Thoracic aorta (tissue), 2 donors: ENCODE results near the gene UMODL1. TPM values are rescaled to one million over a fixed set of nuclear protein-coding genes. Genes with fewer than 3 reads are reported as not detected.

ENCODE experiments used
- ATAC-seq: fragments of 150-250 bp; one replicate; pipeline ENCODE4 v1.8.0; 2017; ENCODE audit warnings: low read depth; ENCODE audit not compliant: insufficient number of reproducible peaks, low FRiP score
- DNase-seq: peaks from one replicate; pipeline ENCODE4 v3.0.0-alpha.2; 2020; ENCODE audit warnings: low spot score
- H3K27ac ChIP-seq, 2 donors: fragments of 200-600 bp; sonication (generic); 1 replicate in 1 of 2; 2 replicates in 1 of 2; pipeline ENCODE4 v1.5.1; 2016; ENCODE audit warnings: mild to moderate bottlenecking in 2 of 2, moderate library complexity in 2 of 2
- H3K27me3 ChIP-seq: fragments of 200-600 bp; sonication (generic); replicated peaks from 2 replicates; pipeline ENCODE4 v1.6.0; 2016; ENCODE audit warnings: mild to moderate bottlenecking; ENCODE audit not compliant: insufficient read depth
- H3K36me3 ChIP-seq: fragments of 200-600 bp; sonication (generic); one replicate; pipeline ENCODE4 v1.5.1; 2016
- H3K4me1 ChIP-seq, 2 donors: fragments of 200-600 bp; sonication (generic); 1 replicate in 1 of 2; 2 replicates in 1 of 2; pipeline versions ENCODE4 v1.5.1 to v1.6.0; 2016; ENCODE audit warnings: low read depth in 2 of 2, mild to moderate bottlenecking in 1 of 2; ENCODE audit not compliant: control insufficient read depth in 1 of 2
- H3K4me3 ChIP-seq: fragments of 200-600 bp; sonication (generic); 2 replicates; pipeline ENCODE4 v1.5.1; 2016; ENCODE audit warnings: mild to moderate bottlenecking
- H3K9me3 ChIP-seq: fragments of 200-600 bp; sonication (generic); 2 replicates; pipeline ENCODE4 v1.5.1; 2016
- total RNA-seq, 2 donors: library from RNA; depleted of rRNA; stranded (reverse); fragments of >200 nt; gene quantifications; one replicate each; pipeline versions ENCODE4 v1.1.0 to v1.2.3, GENCODE V29; 2016
- TF ChIP-seq, protein P1 (sequence below): fragments of 200-600 bp; sonication (generic); IDR thresholded peaks from one replicate; pipeline ENCODE4 v1.5.1; 2019; ENCODE audit warnings: antibody characterized with exemption

The UMODL1 gene
- total RNA-seq, 2 donors from 2014 or later, result 0.14 TPM; not detected in 1

DNA sequence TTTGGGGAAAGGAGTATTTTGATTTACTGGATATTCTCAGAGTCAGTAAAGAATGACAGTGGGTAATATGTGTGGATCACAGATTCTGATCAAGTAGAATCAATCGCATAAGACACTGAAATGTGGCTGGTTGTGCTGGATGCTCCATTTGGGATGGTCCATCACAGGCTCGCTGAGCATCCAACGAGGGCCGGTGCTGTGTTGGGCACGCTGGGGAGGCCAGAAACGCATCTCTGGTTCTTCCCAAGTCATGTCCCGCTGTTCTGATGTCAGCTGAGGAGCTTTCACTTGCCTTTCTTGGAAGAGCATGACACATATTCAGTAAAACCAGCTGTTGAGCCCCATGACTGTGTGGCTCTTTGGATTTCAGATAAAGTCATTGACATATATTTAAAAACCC, 72.0 kb downstream of the UMODL1 start:
- Histone ChIP-seq H3K9me3 (no peaks in the 10 kb centered on the region), H3K36me3 (no peaks in the 10 kb centered on the region), H3K4me3 (no peak overlapping the region), H3K27me3 (no peaks in the 10 kb centered on the region), H3K27ac (no peak overlapping the region), H3K4me1 (no peaks in the 10 kb centered on the region)
- TF ChIP-seq, protein P1, sequence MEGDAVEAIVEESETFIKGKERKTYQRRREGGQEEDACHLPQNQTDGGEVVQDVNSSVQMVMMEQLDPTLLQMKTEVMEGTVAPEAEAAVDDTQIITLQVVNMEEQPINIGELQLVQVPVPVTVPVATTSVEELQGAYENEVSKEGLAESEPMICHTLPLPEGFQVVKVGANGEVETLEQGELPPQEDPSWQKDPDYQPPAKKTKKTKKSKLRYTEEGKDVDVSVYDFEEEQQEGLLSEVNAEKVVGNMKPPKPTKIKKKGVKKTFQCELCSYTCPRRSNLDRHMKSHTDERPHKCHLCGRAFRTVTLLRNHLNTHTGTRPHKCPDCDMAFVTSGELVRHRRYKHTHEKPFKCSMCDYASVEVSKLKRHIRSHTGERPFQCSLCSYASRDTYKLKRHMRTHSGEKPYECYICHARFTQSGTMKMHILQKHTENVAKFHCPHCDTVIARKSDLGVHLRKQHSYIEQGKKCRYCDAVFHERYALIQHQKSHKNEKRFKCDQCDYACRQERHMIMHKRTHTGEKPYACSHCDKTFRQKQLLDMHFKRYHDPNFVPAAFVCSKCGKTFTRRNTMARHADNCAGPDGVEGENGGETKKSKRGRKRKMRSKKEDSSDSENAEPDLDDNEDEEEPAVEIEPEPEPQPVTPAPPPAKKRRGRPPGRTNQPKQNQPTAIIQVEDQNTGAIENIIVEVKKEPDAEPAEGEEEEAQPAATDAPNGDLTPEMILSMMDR, result no peak
- ATAC-seq, result no peak
- DNase-seq, result no peak

DNA sequence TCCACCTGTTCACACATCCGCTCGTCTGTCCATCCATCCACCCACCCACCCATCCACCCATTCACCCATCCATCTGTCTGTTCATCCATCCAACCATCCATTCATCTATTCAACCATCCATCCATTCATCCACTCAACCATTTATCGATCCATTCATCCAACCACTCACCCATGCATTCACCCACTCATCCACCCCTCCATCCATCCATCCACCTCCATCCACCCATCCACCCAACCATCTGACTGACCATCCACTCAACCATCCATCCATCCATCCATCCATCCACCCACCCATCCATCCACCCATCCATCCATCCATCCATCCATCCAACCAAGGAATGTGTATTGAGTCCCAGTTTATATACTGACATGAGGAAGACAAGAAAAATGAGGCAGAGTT, 73.1 kb downstream of the UMODL1 start:
- ATAC-seq (no peak), DNase-seq (no peak)
- no peaks in the 10 kb centered on the region for H3K36me3 ChIP-seq
- H3K9me3 ChIP-seq, result no peaks in the 10 kb centered on the region
- no peaks in the 10 kb centered on the region for H3K27me3 ChIP-seq
- TF ChIP-seq, protein P1, result no peak
- no peak overlapping the region for H3K27ac ChIP-seq
- H3K4me3 ChIP-seq, result no peak overlapping the region
- no peaks in the 10 kb centered on the region for H3K4me1 ChIP-seq

DNA sequence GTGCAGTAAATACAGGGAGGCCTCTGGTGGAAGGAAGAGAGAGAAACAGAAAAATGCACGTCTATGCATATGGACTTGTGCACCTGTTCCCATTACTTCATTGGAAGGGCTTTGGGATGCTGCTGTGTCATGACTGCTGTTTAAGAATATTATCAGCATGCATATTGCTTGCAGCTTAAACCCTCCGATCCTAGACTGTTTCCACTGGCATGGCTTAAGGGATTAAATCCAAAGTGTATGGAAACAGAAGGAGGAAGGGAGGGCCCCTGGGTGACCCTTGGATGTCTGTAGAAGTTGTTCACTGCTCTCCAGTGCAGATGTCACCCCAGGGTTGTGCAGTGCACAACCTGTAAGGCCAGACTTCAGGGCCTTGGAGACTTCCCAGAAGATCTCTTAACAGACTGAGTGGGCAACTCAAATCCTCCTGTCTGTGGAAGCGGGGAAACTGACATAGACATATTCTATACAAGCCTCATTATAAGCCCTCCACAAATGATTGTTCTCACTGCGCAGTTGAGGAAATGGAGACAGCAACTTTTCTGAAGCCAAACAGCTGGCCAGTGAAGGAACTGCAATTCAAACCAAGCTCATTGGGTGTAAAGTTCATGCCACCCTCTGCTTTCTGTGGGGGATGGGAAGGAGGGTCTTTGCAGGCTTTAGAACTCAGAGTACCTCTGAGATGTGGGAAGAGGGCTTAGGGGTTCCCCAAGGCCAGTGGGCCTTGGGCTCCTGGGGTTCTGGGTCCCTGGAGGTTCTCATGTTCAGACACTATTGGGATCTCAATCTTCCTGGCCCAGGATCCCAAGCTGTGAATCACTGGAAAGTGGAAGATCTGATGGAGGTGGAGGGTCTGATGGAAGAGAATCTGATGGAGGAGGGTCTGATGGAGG, 73.8 kb downstream of the UMODL1 start:
- Histone ChIP-seq H3K9me3 (no peaks in the 10 kb centered on the region), H3K36me3 (no peaks in the 10 kb centered on the region), H3K4me3 (no peak overlapping the region), H3K27me3 (no peaks in the 10 kb centered on the region), H3K4me1 (no peaks in the 10 kb centered on the region), H3K27ac (no peak overlapping the region)
- DNase-seq (no peak), ATAC-seq (no peak)
- TF ChIP-seq, protein P1, result no peak

DNA sequence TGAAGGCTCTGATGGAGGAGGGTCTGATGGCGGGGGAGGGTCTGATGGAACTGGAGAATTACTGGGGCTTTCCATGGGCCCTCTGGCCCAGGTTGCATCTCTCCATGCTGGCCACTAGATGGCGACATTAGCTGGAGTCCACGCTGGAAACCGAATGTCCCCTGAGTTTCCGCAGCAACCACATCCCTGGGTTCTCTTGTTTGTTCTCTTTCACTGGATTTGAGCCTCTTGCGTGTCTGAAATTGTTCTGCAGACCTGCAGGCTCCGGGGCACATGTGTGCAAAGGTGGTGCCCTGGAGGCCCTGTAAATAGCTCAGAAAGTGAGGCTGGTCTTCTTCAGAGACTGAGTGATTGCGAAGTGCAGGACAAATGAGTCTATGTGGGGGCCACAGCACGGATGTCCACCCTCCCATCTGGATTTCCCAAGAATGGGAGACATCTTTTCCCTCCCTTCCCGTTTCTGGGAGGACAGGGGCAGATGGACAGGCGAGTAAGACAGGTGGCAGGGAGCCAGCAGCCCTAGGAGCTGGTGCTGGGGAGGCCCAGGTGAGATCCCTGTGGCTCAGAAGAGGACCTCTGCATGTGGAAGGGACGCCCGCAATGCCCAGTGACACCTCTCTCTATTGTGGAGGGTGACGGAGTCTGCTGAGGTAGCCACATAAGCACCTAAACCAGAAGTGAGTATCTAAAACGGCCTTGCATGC, 74.6 kb downstream of the UMODL1 start:
- Histone ChIP-seq H3K27me3 (no peaks in the 10 kb centered on the region), H3K9me3 (no peaks in the 10 kb centered on the region), H3K27ac (no peak overlapping the region), H3K4me1 (no peaks in the 10 kb centered on the region), H3K36me3 (no peaks in the 10 kb centered on the region), H3K4me3 (no peak overlapping the region)
- DNase-seq (no peak), ATAC-seq (no peak)
- TF ChIP-seq, protein P1, result peak; percentile 96

DNA sequence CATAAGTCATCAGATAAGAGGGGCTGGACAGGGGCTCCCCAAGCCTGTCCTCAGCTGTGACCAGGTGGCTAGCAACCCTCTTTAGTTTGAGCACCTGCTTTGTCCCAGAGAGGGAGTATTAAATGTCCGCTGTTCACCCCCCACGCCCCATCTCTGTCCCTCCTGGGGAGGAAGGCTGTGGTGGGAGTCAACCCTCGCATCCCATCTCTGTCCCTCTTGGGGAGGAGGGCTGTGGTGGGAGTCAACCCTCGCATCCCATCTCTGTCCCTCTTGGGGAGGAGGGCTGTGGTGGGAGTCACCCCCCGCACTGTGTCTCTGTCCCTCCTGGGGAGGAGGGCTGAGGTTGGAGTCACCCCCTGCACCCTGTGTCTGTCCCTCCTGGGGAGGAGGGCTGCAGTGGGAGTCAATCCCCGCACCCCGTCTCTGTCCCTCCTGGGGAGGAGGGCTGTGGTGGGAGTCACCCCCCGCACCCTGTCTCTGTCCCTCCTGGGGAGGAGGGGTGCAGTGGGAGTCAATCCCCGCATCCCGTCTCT, 75.2 kb downstream of the UMODL1 start:
- Histone ChIP-seq H3K27ac (no peak overlapping the region), H3K9me3 (no peaks in the 10 kb centered on the region), H3K27me3 (no peaks in the 10 kb centered on the region), H3K4me3 (no peak overlapping the region), H3K4me1 (no peaks in the 10 kb centered on the region), H3K36me3 (no peaks in the 10 kb centered on the region)
- ATAC-seq, result no peak
- no peak for DNase-seq
- TF ChIP-seq, protein P1, result no peak
